HL-60 (cell line): ENCODE measurements around the gene SCGN.

Source experiments
- DNase-seq, 2 experiments: peaks; one replicate each; pipeline ENCODE4 v3.0.0-alpha.2; 2010 to 2020; ENCODE audit warnings: low read depth in 1 of 2, low spot score in 1 of 2
- H3K27ac ChIP-seq: fragments of 250-450 bp; sonication (Bioruptor Pico); replicated peaks from 2 replicates; pipeline ENCODE4 v1.5.1; 2020; ENCODE audit warnings: mild to moderate bottlenecking, moderate library complexity
- H3K27me3 ChIP-seq: fragments of 250-450 bp; sonication (Bioruptor Pico); 2 replicates; pipeline ENCODE4 v1.5.1; 2021; ENCODE audit warnings: mild to moderate bottlenecking, moderate library complexity; ENCODE audit not compliant: insufficient read depth, poor library complexity, severe bottlenecking
- H3K4me3 ChIP-seq: replicated peaks from 2 replicates; pipeline ENCODE4 v1.5.1; 2011; ENCODE audit warnings: mild to moderate bottlenecking, control low read depth, low read length; ENCODE audit not compliant: insufficient read depth
- CTCF ChIP-seq: IDR thresholded peaks from one replicate; pipeline ENCODE4 v1.5.1; 2011; ENCODE audit warnings: low read length, control low read depth, inconsistent platforms; ENCODE audit not compliant: insufficient read depth
- GABPA ChIP-seq: IDR thresholded peaks from 2 replicates; pipeline ENCODE4 v1.6.1; 2012; ENCODE audit warnings: low read depth
- POLR2AphosphoS5 ChIP-seq: IDR thresholded peaks from 2 replicates; pipeline ENCODE4 v1.6.1; 2012; ENCODE audit warnings: low read depth
- REST ChIP-seq: IDR thresholded peaks from 2 replicates; pipeline ENCODE4 v1.6.1; 2012; ENCODE audit warnings: low read depth; ENCODE audit not compliant: insufficient replicate concordance
- SPI1 ChIP-seq: IDR thresholded peaks from 2 replicates; pipeline ENCODE4 v1.6.1; 2012; ENCODE audit warnings: low read depth, mild to moderate bottlenecking, borderline replicate concordance

Gene SCGN

GRCh38 chr6:25682324-25682723, 30.3 kb downstream of the SCGN start:
- TF ChIP-seq REST (no peak), SPI1 (peak; percentile 80), POLR2AphosphoS5 (no peak), GABPA (no peak)
- Histone ChIP-seq H3K27ac (no peak overlapping the region), H3K4me3 (no peak overlapping the region), H3K27me3 (no peaks in the 10 kb centered on the region)
- DNase-seq, result peak in 1 of 2 experiments; percentile 2

GRCh38 chr6:25684565-25684964, 32.5 kb downstream of the SCGN start:
- Histone ChIP-seq H3K27me3 (peaks cover 2% of the 10 kb centered on the region), H3K27ac (no peak overlapping the region), H3K4me3 (no peak overlapping the region)
- no peak for DNase-seq
- no peak for TF ChIP-seq GABPA
- TF ChIP-seq CTCF, result no peak
- no peak for TF ChIP-seq REST
- no peak for TF ChIP-seq POLR2AphosphoS5
- no peak for TF ChIP-seq SPI1

GRCh38 chr6:25685251-25685650, 33.2 kb downstream of the SCGN start:
- Histone ChIP-seq H3K27ac (no peak overlapping the region), H3K27me3 (peaks cover 2% of the 10 kb centered on the region), H3K4me3 (no peak overlapping the region)
- no peak for TF ChIP-seq REST
- TF ChIP-seq SPI1, result no peak
- no peak for TF ChIP-seq CTCF
- no peak for TF ChIP-seq POLR2AphosphoS5
- TF ChIP-seq GABPA, result no peak
- DNase-seq, result no peak

GRCh38 chr6:25685896-25686295, 33.9 kb downstream of the SCGN start:
- TF ChIP-seq POLR2AphosphoS5 (no peak), CTCF (no peak), SPI1 (no peak), REST (no peak), GABPA (no peak)
- Histone ChIP-seq H3K27ac (no peak overlapping the region), H3K27me3 (peaks cover 2% of the 10 kb centered on the region), H3K4me3 (no peak overlapping the region)
- DNase-seq, result no peak
